Heart right ventricle (tissue), 16 donors: Measurements from ENCODE around the gene LSM6. TPM values are rescaled to one million over a fixed set of nuclear protein-coding genes. Genes with fewer than 3 reads are reported as not detected.

ENCODE experiments used
- ATAC-seq, 8 donors: fragments of 200-7000 bp; cut with Tn5 transposase; one replicate each; pipeline ENCODE4 v1.9.1; 2020; ENCODE audit warnings: mild to moderate bottlenecking in 8 of 8, moderate library complexity in 8 of 8, moderate number of reproducible peaks in 1 of 8
- DNase-seq, 2 donors: peaks; one replicate each; pipeline ENCODE4 v3.0.0-alpha.2; 2020
- H3K27ac ChIP-seq, 10 donors: fragments of 200-600 bp; sonication (generic) in 2 of 10; one replicate each; pipeline versions ENCODE4 v1.5.0 to v1.8.0; 2020 to 2022; ENCODE audit warnings: mild to moderate bottlenecking in 3 of 10
- H3K27me3 ChIP-seq, 7 donors: fragments of 200-600 bp; one replicate each; pipeline ENCODE4 v1.8.0; 2021 to 2022; ENCODE audit warnings: mild to moderate bottlenecking in 2 of 7
- H3K36me3 ChIP-seq, 9 donors: fragments of 200-600 bp; sonication (generic) in 1 of 9; one replicate each; pipeline versions ENCODE4 v1.5.0 to v1.8.0; 2020 to 2022; ENCODE audit warnings: mild to moderate bottlenecking in 2 of 9
- H3K4me1 ChIP-seq, 9 donors: fragments of 200-600 bp; sonication (generic) in 1 of 9; one replicate each; pipeline versions ENCODE4 v1.5.0 to v1.8.0; 2020 to 2022; ENCODE audit warnings: mild to moderate bottlenecking in 4 of 9
- H3K4me3 ChIP-seq, 10 donors: fragments of 200-600 bp; sonication (generic) in 2 of 10; one replicate each; pipeline versions ENCODE4 v1.5.0 to v1.8.0; 2020 to 2022; ENCODE audit warnings: mild to moderate bottlenecking in 7 of 10, moderate library complexity in 2 of 10
- H3K9me3 ChIP-seq, 11 donors: fragments of 200-600 bp in 10 of 11; sonication (generic) in 2 of 11; one replicate each; pipeline versions ENCODE4 v1.5.0 to v1.8.0; 2013 to 2022; ENCODE audit warnings: mild to moderate bottlenecking in 2 of 11, control low read depth in 1 of 11, moderate library complexity in 1 of 11
- WGBS, 2 donors: extraction: QIAGEN DNeasy Blood & Tissue Kit; methylation state at CpG; one replicate each; pipeline ENCODE4 v1.1.7; 2013; ENCODE audit warnings: inconsistent platforms in 1 of 2; 5-methylcytosine and 5-hydroxymethylcytosine counted together
- intact Hi-C, 10 donors: fragments of 100-400 bp; cut with DNase I; formaldehyde crosslinking; loops; one replicate each; pipeline versions ENCODE4 v1.11.1 to v1.14.2; 2022
- polyA plus RNA-seq, 2 donors: library from polyadenylated mRNA; stranded (reverse); fragments of 200-250 nt; gene quantifications; one replicate each; pipeline ENCODE4 v1.2.3, GENCODE V29; 2013
- total RNA-seq, 10 donors: library from RNA; stranded (reverse); fragmentation: NEBNext Ultra II Directional in 3 of 10; extraction: Animal tissue kit (Norgen Biotek cat#: 25700) in 3 of 10; gene quantifications; one replicate each; pipeline versions ENCODE4 v1.2.1 to v1.2.4, GENCODE V29; 2021 to 2023
- TF ChIP-seq, protein P1 (sequence below), 9 donors: fragments of 200-600 bp; sonication (generic) in 2 of 9; IDR thresholded peaks; one replicate each; pipeline versions ENCODE4 v1.5.0 to v1.8.0; 2021 to 2022; ENCODE audit warnings: antibody characterized with exemption in 9 of 9, mild to moderate bottlenecking in 5 of 9, moderate library complexity in 1 of 9
- donor health status: Arrhythmogenic right ventricular cardiomyopathy.
- donor health status: ischemic (EF 13 %, LVEDD 7.1; RV severe dilation, severe dysfunction).
- donor health status: healthy with polysubstance abuse.
- donor health status: DM: no; HTN: yes; CAD: no.
- donor health status: DM: no; HTN: no; CAD: no.
- donor health status: ischemic (EF 25% LVEDD 6.9; RV normal size, moderate dysfunction).
- donor health status: ischemic (EF 25% LVEDD 5.7; RV mildly dilated, moderate dysfunction).
- donor health status: healthy.
- donor health status: DM: yes; HTN: yes; CAD: no.
- donor health status: Ischemic cardiomyopathy.
- donor health status: ischemic (EF 35%, LVEDD 5.7; RV mildly dilated, moderate dysfunction).
- donor health status: nonischemic (EF 11% LVEDD 7.7; RV severe dilation, severe dysfunction).
- donor health status: DM: yes; HTN: yes; CAD: no.
- donor health status: PGD.
- donor health status: ischemic (EF 29% LVEDD 5.4; RV normal size, mild dysfunction).
- donor health status: nonischemic (EF 23%, LVEDD 6.1; RV moderate dilation, normal function).

LSM6 gene
- total and polyA plus RNA-seq, 12 donors = 8.7 to 24.4 (median 11.8) TPM

DNA sequence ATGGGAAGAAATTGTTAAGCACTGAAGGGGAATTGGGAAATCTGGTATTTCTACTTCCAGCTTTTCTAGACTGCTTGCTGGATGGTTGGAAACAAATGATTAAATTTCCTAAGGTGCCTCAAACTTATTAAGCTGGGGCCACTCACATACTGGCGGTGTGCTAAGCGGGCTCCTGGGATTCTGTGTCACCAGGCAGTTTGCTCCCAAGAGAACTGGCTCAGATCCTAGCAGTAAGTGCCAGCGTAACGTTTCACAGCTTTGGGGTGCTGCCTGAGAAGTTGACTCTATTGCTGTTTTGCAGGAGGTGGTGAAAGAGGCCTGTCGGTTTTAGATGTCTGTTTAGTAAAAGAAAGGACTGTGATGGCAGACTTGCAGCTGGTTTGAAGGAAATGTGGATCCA, 31.9 kb downstream of the LSM6 start:
- no peak overlapping the region for H3K27ac ChIP-seq
- H3K4me1 ChIP-seq = no peaks in the 10 kb centered on the region
- DNase-seq = no peak
- H3K36me3 ChIP-seq = no peaks in the 10 kb centered on the region
- intact Hi-C loops = no loop called here
- peaks cover 0 to 3% (median 0%) of the 10 kb centered on the region in 11 donors for H3K9me3 ChIP-seq
- WGBS, 2 donors = 57 to 64% methylated on average over 5 of the region's 5 CpGs
- TF ChIP-seq, protein P1, sequence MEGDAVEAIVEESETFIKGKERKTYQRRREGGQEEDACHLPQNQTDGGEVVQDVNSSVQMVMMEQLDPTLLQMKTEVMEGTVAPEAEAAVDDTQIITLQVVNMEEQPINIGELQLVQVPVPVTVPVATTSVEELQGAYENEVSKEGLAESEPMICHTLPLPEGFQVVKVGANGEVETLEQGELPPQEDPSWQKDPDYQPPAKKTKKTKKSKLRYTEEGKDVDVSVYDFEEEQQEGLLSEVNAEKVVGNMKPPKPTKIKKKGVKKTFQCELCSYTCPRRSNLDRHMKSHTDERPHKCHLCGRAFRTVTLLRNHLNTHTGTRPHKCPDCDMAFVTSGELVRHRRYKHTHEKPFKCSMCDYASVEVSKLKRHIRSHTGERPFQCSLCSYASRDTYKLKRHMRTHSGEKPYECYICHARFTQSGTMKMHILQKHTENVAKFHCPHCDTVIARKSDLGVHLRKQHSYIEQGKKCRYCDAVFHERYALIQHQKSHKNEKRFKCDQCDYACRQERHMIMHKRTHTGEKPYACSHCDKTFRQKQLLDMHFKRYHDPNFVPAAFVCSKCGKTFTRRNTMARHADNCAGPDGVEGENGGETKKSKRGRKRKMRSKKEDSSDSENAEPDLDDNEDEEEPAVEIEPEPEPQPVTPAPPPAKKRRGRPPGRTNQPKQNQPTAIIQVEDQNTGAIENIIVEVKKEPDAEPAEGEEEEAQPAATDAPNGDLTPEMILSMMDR (IDR thresholded peaks at IDR 0.05) = no peak
- peaks cover 0 to 3% (median 0%) of the 10 kb centered on the region in 7 donors for H3K27me3 ChIP-seq
- no peak for ATAC-seq
- no peak overlapping the region for H3K4me3 ChIP-seq

DNA sequence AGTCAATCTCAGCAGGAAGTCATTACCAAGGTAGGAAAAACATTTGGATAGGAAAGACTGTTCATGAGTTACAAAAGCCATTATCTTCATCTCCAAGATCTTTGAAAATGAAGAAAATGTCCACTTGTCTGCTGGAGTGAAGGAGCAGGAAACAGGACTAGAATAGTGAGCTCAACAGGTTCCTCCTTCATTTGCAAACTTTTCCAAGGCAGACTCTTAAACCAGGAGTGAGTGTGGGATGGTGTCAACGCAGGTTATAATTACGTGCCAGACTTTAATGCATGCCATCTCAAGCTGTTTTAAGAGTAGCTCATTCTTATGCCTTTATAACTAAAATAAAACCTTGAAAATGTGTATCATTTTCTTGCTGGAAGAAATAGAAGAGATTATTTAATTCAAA, 35.4 kb downstream of the LSM6 start:
- Histone ChIP-seq H3K36me3 (no peaks in the 10 kb centered on the region), H3K9me3 (no peaks in the 10 kb centered on the region), H3K27ac (no peak overlapping the region), H3K4me3 (no peak overlapping the region), H3K27me3 (peaks cover 0 to 3% (median 0%) of the 10 kb centered on the region in 7 donors), H3K4me1 (no peaks in the 10 kb centered on the region)
- intact Hi-C loops = no loop called here
- TF ChIP-seq, protein P1 (IDR thresholded peaks at IDR 0.05) = no peak
- DNase-seq (no peak), ATAC-seq (no peak)
- WGBS, 2 donors = 56 to 74% methylated on average over 2 of the region's 2 CpGs

- WGBS, 2 donors = 60 to 64% methylated on average over 7 of the region's 7 CpGs
- ATAC-seq = no peak
- H3K27ac ChIP-seq = no peak overlapping the region
- H3K36me3 ChIP-seq = no peaks in the 10 kb centered on the region
- no peak for DNase-seq
- TF ChIP-seq, protein P1 (IDR thresholded peaks at IDR 0.05) = no peak
- no peak overlapping the region for H3K4me3 ChIP-seq
- intact Hi-C loops = no loop called here
- no peaks in the 10 kb centered on the region for H3K9me3 ChIP-seq
- H3K4me1 ChIP-seq = no peaks in the 10 kb centered on the region
- peaks cover 0 to 3% (median 0%) of the 10 kb centered on the region in 7 donors for H3K27me3 ChIP-seq
Measured at GRCh38 chr4:146211440-146211839, 35.9 kb downstream of the LSM6 start.

DNA sequence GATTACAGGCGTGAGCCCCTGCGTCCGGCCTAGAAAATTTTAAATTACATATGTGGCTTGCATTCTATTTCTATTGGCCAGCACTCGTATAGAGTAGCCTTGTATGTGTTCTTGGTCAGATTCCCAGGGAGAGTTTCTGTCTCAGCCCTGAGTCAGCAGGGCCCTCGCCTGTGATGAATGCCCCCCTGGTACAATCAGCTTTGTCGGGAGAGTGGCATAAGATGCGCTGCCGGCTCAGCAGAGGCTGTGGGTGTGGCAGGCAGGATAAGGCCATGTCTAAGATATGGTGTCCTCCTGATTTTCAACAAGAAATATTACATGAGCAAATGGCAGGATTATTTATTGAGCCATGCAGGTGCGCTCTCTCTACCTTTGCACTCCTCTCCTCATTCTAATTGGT, 37.3 kb downstream of the LSM6 start:
- intact Hi-C loops = no loop called here
- H3K4me3 ChIP-seq = no peak overlapping the region

More for the DNA sequence above, 37.3 kb downstream of the LSM6 start:
- Histone ChIP-seq H3K27ac (no peak overlapping the region), H3K9me3 (no peaks in the 10 kb centered on the region), H3K4me1 (no peaks in the 10 kb centered on the region), H3K36me3 (no peaks in the 10 kb centered on the region), H3K27me3 (peaks cover 0 to 3% (median 0%) of the 10 kb centered on the region in 7 donors)
- ATAC-seq (no peak), DNase-seq (no peak)
- TF ChIP-seq, protein P1 (IDR thresholded peaks at IDR 0.05) = no peak
- WGBS, 2 donors = 90 to 92% methylated on average over 9 of the region's 9 CpGs
